Stimulated activated naive CD4-positive, alpha-beta T cell treated with Interleukin-2 at 50 U/mL for 16 hours (primary cell): ENCODE data around the gene ALG8.
A peak's percentile ranks its signal among the peaks of the same experiment; 100 is the strongest.
"Not testable (repeated sequence)": the region's sequence is repeated elsewhere in the genome, so short reads cannot be mapped to it uniquely, and the experiment has no call there.

Source experiments
- DNase-seq: peaks from one replicate; lab custom pipeline; 2025; lab: John Stamatoyannopoulos, UW

ALG8 gene

GRCh38 chr11:78139422-78140391 is at the start of gene ALG8:
ALG8 (minus strand) TSS chr11:78139626; CDS start chr11:78139588, 38 bp downstream.
- DNase-seq: peak; percentile 94

DNA sequence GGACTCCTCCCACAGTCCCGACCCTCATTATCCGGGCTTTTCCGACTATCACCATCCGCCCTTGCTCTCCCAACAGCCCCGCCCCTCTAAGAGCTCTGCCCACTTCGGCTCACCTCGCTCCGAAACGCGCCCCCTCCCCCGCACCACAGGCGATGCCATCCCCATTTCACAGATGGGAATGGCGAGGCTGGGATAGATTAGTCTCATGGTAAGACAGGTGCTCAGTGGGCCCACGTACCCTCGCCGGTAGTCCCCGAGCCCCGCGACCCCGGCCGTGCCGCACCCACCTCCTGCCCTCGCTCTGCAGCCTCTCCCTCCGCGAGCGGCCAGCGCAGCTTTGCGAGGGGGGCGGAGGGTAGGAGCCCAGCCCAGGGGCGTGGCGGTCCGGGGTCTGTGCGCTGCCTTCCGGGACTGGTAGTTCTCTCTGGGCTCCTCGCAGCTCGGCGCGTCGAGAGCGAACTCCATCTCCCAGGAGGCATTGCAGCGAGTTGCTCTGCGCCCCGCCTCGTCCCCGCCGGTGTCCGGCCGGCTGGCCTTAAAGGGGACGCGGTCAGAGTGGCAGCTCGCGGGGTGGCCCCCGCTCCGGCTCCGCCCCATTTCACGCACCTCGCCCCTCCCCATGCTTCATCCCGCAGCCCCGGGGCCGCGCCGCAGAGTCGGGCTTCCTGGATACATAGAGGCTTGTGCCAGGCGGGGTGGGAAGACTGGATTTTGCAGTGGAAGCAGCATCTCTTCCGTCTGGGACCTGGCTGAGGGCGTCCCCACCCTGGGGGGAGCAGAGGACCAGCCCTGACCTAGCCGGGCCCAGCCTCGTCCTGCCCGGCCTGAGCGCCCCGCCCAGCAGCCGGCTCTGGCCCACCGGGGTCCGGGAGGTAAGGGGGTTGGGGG is 49.1 kb upstream of the ALG8 start, which contains the start of the genes KCTD21 and USP35:
TSS of gene KCTD21 (minus strand) at position 341 of the 888 bp plus-strand sequence. CDS start 14,072 bp downstream, outside the sequence.
TSS of gene USP35 (plus strand) at position 634 of the 888 bp plus-strand sequence. CDS start 7,327 bp downstream, outside the sequence.
- DNase-seq: peak; percentile 94

DNA sequence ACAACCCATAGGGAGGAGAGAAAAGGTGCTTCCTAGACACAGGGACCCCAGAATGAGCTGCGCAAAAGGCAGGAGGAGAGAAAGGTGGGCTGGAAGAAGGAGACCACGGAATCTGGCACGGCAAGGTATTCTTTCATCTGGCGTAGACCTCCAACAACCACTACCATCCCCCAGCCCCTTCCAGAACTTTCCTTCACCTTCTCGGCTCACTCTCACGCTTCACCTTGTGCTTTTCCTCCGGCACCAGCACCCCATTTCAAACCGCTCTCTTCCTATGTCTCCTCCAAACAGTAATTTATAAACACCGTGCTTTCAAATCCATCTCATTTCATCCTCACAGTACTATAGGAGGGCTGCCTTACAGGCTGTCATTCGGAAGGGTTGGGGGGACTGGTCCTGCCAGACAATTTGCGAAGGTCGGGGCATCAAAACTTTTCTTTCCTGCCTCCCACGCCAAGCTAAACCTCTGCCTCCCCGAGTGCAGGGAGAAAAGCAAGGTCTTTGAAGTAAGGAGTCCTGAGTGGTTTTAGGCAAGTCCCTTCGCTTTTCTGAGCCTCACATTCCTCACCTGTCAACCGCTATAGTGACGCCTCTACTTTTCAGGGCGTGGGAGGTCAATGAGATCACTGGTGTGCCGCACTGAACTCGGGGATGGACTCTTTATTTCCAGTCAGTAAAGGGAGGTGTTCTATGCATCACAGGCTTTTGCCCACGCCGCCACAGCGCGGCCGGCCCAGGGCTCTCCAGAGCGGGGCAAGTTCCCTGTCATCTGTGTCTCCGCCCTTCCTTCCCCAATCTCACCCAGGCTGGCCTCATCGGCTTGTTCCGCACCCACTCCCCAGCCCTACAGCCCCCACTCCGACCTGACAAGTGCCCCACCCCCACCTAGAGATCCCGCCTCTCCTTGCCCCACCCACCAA is 48.2 kb upstream of the ALG8 start:
- DNase-seq: peak; percentile 84

DNA sequence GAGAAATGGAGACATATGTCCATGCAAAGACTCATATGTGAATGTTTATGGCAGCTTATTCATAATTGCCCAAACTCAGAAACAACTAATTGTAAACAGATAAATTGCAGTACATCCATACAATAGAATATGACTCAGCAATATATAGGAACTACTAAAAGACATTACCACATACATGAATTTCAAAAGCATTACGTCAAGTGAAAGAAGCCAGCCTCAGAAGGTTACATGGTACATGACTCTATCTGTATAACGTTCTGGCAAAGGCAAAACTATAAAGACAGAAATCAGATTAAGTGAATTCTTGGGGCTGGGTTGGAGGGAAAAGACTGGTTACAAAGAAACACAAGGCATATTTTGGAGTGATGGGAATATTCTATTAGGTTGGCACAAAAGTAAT is 41.8 kb upstream of the ALG8 start:
- DNase-seq: no peak

- DNase-seq: no peak
Observed at GRCh38 chr11:78180751-78181150, 41.3 kb upstream of the ALG8 start.

- no peak for DNase-seq
Observed at GRCh38 chr11:78179459-78180071, 40.1 kb upstream of the ALG8 start.

- no peak for DNase-seq
Observed at GRCh38 chr11:78177216-78177615, 37.8 kb upstream of the ALG8 start.

DNA sequence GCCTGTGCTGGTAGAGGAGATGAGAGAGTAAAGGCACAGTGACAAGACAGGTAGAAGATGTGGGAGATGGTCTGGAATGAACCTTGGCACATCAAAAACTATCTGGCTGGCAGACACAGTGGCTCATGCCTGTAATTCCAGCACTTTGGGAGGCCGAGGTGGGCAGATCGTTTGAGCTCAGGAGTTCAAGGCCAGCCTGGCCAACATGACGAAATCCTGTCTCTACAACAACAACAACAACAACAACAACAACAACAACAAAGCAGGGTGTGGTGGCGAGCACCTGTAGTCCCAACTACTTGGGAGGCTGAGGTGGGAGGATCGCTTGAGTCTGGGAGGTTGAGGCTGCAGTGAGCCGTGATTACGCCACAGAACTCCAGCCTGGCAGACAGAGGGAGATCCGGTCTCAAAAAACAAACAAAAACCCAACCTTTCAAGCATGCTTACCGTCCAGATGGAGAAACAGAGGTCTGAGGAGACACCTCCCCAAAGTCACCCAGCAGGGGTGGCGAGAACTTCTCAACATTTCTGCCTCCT is 37.2 kb upstream of the ALG8 start:
- no peak for DNase-seq

DNA sequence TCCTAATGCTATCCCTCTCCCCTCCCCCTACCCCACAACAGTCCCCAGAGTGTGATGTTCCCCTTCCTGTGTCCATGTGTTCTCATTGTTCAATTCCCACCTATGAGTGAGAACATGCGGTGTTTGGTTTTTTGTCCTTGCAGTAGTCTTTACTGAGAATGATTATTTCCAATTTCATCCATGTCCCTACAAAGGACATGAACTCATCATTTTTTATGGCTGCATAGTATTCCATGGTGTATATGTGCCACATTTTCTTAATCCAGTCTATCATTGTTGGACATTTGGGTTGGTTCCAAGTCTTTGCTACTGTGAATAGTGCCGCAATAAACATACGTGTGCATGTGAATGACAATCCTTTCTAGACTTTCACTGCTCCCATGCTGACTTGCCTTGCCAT is 36.4 kb upstream of the ALG8 start:
- not testable (repeated sequence) for DNase-seq

DNA sequence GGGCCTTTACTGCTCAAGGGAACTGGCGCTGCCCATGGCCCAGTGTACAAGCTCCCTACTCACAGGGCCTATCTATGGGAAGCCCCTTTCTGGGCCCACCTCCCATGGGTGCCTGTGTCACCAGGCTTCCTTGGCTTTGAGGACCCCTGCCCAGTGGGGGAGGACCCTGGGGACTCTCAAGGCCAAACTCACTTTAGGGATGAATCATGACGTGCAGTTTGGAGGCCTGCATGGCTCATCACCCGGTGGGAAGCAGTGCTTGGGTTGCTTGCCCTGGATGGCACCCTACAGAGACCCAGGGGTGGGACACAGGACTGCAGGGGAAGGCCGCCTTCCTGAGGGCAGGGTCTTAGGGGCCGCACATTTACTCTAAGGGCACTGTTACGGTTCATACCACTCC is 32.5 kb upstream of the ALG8 start:
- no peak for DNase-seq

DNA sequence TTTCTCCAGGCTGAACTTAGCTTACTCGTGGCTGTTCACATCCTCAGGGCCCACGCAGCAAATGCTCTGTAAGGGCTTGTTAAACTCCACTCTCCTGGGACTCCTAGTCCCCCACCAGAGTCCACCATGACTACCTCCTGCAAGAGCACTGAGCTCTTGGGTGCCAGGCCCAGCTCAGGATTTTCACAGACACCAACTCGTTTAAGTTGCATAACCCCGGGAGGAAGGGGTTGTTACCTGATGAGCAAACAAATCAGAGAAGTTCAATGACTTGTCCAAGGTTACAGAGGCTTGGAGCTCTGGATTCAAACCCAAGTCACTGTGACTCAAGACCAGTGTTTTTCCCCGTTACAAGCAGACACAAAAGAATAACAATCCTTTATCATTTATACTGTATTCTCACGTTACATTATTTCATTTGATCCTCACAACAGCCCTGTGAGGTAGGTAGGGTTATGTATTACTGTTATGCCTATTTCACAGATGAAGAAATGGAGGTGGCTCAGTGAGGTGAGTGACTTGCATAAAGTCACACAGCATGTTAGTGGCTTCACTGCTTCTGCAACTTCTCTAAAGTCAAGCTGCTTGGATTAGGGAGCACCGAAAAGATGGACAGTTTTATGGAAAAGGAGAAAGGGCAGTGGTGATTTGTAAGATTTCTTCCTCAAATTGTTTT is 31.6 kb upstream of the ALG8 start:
- DNase-seq: no peak

DNA sequence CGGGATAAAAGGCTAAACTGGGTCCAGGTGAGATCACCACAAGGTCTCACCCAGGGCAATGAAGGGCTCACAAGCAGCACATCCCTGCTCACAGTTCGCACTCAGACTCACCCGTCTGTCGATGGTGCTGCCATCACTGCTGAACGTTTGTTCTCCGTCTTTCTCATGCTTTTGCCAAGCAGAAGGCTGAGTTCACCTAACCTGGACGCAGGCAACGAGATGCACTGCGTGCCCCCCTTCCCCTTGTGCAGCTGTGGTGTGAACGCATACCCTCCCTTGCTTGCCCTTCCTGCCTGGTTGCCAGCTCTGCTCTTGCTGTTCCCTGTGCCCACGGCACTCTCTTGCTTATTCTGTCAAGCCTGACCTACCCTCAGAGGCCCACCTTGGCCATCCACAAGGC is 31.0 kb upstream of the ALG8 start:
- DNase-seq: no peak

DNA sequence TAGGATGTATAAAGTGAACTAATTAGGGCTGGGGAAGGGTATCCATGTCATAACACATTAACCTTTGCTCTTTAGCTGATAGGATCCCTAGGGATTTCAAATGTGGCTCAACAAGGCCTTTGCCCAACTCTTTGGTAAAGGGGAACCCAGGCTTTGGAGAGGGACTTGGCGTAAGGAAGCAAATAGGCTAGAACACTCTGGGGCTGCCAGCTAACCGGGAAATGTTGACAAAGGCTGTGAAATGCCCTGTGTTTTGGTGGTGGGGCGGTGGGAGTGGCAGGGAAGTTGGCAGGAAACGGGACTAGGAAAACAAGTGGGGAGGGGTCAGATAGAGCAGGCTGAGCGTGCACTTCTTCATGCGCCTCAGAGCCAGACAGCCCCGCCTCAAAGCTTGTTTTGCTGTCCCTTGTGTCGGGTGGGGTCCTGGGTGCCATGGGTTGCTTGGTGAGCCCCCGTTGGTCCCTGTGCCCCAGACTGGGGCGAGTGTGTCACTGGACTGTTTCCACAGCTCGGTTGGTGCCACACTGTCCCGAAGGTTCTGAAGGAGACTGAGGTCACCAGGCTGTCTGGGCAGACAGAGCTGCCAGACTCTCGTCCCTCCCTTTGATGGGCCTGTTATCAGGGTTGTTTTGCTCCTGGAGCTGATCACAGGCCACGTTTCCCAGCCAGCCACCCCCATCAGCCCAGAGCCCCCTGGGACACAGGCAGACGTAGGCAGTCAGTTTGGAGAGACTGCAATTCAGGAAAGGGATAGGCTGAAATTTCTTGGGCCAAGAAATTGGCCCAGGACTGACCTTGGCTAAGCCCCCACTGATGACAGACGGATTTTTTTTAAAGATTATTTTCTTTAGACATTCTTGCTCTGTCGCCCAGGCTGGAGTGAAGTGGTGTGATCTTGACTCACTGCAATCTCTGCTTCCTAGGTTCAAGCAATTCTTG is 29.4 kb upstream of the ALG8 start:
- no peak for DNase-seq

DNA sequence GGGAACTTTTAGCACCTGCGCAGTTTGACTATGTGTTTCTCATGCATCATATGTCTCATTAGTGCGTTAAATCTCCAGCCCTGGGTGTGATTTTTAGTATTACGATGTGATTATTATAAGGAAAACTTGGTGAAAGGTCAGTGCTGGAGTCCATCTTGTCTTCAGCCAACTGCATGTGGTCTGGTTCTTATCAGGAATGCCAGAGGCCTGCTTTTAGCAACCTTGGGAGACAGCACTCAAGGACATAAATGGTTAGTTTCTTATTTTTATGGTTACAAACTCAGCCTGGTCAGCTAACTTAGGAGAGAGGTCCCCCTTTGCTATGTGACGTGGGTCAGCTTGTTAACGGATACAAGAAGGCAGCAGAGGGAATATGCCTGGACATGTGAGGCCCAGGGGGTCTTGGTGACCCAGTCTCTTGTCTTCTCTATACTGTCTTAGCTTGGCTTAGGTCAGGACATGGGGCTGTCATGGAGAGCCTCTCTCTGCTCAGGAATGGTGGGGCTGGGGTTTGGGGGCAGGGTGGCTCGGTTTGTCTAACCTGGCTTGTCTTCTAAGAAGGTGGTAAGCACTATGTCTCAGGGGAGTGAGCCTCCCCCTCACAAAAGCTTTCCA is 27.5 kb upstream of the ALG8 start:
- DNase-seq: no peak

- DNase-seq: no peak
Observed at GRCh38 chr11:78164471-78164870, 25.0 kb upstream of the ALG8 start.

- no peak for DNase-seq
Observed at GRCh38 chr11:78163828-78164227, 24.4 kb upstream of the ALG8 start.

GRCh38 chr11:78161962-78162371 is 22.5 kb upstream of the ALG8 start:
- no peak for DNase-seq

DNA sequence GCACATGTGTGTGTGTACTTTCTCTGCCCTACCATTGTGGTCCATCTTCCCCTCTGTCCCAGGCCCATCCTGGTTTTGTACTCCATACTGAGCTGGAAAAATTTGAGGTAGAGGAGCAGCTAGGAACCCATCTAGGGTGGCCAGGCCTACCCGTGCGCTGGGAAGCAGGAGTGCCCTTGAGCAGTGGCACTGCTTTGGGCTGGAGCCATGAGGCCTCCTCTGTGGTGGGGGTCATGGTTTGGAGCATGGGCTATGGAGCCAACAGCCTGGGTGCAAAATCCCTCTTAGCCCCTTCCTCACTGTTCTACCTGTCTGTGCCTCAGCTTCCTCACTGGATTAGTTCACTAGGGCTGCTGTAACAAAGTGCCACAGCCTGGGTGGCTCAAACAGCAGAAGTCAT is 21.9 kb upstream of the ALG8 start:
- no peak for DNase-seq
